Lower leg skin (tissue), 3 donors: ENCODE data around the gene TBPL1.

Source experiments
- POLR2A ChIP-seq, 2 donors: fragments of 450-650 bp; IDR thresholded peaks; one replicate each; pipeline ENCODE4 v1.6.1; 2016 to 2017; ENCODE audit warnings: antibody characterized with exemption in 2 of 2, mild to moderate bottlenecking in 1 of 2, moderate library complexity in 1 of 2
- TF ChIP-seq, protein P1 (sequence below), 3 donors: fragments of 450-650 bp; IDR thresholded peaks; one replicate each; pipeline ENCODE4 v1.5.1; 2016; ENCODE audit warnings: antibody characterized with exemption in 3 of 3, mild to moderate bottlenecking in 3 of 3, moderate library complexity in 2 of 3

- TF ChIP-seq, protein P1, sequence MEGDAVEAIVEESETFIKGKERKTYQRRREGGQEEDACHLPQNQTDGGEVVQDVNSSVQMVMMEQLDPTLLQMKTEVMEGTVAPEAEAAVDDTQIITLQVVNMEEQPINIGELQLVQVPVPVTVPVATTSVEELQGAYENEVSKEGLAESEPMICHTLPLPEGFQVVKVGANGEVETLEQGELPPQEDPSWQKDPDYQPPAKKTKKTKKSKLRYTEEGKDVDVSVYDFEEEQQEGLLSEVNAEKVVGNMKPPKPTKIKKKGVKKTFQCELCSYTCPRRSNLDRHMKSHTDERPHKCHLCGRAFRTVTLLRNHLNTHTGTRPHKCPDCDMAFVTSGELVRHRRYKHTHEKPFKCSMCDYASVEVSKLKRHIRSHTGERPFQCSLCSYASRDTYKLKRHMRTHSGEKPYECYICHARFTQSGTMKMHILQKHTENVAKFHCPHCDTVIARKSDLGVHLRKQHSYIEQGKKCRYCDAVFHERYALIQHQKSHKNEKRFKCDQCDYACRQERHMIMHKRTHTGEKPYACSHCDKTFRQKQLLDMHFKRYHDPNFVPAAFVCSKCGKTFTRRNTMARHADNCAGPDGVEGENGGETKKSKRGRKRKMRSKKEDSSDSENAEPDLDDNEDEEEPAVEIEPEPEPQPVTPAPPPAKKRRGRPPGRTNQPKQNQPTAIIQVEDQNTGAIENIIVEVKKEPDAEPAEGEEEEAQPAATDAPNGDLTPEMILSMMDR (IDR thresholded peaks at IDR 0.05), result no peak
- TF ChIP-seq POLR2A (IDR thresholded peaks at IDR 0.05), result no peak
Measured at GRCh38 chr6:134010974-134011373, 58.0 kb downstream of the TBPL1 start.
